ENCODE data around the gene LHX4.

The LHX4 gene

GRCh38 chr1:180188091-180188506 lies 42.0 kb upstream of the LHX4 start:
- Histone ChIP-seq H3K9ac (ENCODE audit: low read length) (no peak overlapping the region), H3K4me3 (ENCODE audit: low read length) (no peak overlapping the region), H3K4me1 (ENCODE audit: control insufficient read depth, insufficient read depth, low read length) (no peaks in the 10 kb centered on the region), H3K27me3 (replicated peaks; ENCODE audit: control insufficient read depth, insufficient read depth, low read length) (no peaks in the 10 kb centered on the region), H3K9me3 (ENCODE audit: control insufficient read depth, low read length) (no peaks in the 10 kb centered on the region), H3K36me3 (ENCODE audit: control insufficient read depth, insufficient read depth, low read length, severe bottlenecking) (peaks cover 57% of the 10 kb centered on the region)
- DNase-seq (ENCODE audit: low read depth), result peak; percentile 68

- DNase-seq (ENCODE audit: low read depth), result no peak
- peaks cover 52% of the 10 kb centered on the region for H3K36me3 ChIP-seq (ENCODE audit: control insufficient read depth, insufficient read depth, low read length, severe bottlenecking)
- H3K27me3 ChIP-seq (replicated peaks; ENCODE audit: control insufficient read depth, insufficient read depth, low read length), result no peaks in the 10 kb centered on the region
- no peak overlapping the region for H3K4me3 ChIP-seq (ENCODE audit: low read length)
- no peaks in the 10 kb centered on the region for H3K4me1 ChIP-seq (ENCODE audit: control insufficient read depth, insufficient read depth, low read length)
- H3K9ac ChIP-seq (ENCODE audit: low read length), result no peak overlapping the region
- H3K9me3 ChIP-seq (ENCODE audit: control insufficient read depth, low read length), result no peaks in the 10 kb centered on the region
Measured at GRCh38 chr1:180188684-180189175, 41.3 kb upstream of the LHX4 start.

GRCh38 chr1:180190091-180190490 lies 40.0 kb upstream of the LHX4 start:
- Histone ChIP-seq H3K4me3 (ENCODE audit: low read length) (no peak overlapping the region), H3K9me3 (ENCODE audit: control insufficient read depth, low read length) (no peaks in the 10 kb centered on the region), H3K9ac (ENCODE audit: low read length) (no peak overlapping the region), H3K27me3 (replicated peaks; ENCODE audit: control insufficient read depth, insufficient read depth, low read length) (no peaks in the 10 kb centered on the region), H3K36me3 (ENCODE audit: control insufficient read depth, insufficient read depth, low read length, severe bottlenecking) (peaks cover 45% of the 10 kb centered on the region), H3K4me1 (ENCODE audit: control insufficient read depth, insufficient read depth, low read length) (no peaks in the 10 kb centered on the region)
- DNase-seq (ENCODE audit: low read depth), result no peak

GRCh38 chr1:180192172-180192571 lies 37.9 kb upstream of the LHX4 start:
- H3K9ac ChIP-seq (ENCODE audit: low read length), result no peak overlapping the region
- no peak for DNase-seq (ENCODE audit: low read depth)
- H3K36me3 ChIP-seq (ENCODE audit: control insufficient read depth, insufficient read depth, low read length, severe bottlenecking), result peaks cover 37% of the 10 kb centered on the region
- H3K9me3 ChIP-seq (ENCODE audit: control insufficient read depth, low read length), result no peaks in the 10 kb centered on the region
- H3K27me3 ChIP-seq (replicated peaks; ENCODE audit: control insufficient read depth, insufficient read depth, low read length), result no peaks in the 10 kb centered on the region
- H3K4me3 ChIP-seq (ENCODE audit: low read length), result no peak overlapping the region
- no peaks in the 10 kb centered on the region for H3K4me1 ChIP-seq (ENCODE audit: control insufficient read depth, insufficient read depth, low read length)

- Histone ChIP-seq H3K27me3 (replicated peaks; ENCODE audit: control insufficient read depth, insufficient read depth, low read length) (no peaks in the 10 kb centered on the region), H3K9ac (ENCODE audit: low read length) (no peak overlapping the region), H3K4me3 (ENCODE audit: low read length) (no peak overlapping the region), H3K4me1 (ENCODE audit: control insufficient read depth, insufficient read depth, low read length) (no peaks in the 10 kb centered on the region), H3K9me3 (ENCODE audit: control insufficient read depth, low read length) (no peaks in the 10 kb centered on the region), H3K36me3 (ENCODE audit: control insufficient read depth, insufficient read depth, low read length, severe bottlenecking) (peaks cover 37% of the 10 kb centered on the region)
- DNase-seq (ENCODE audit: low read depth), result no peak
Measured at GRCh38 chr1:180193141-180194047, 36.7 kb upstream of the LHX4 start.

GRCh38 chr1:180194048-180194425 lies 36.0 kb upstream of the LHX4 start:
- Histone ChIP-seq H3K4me1 (ENCODE audit: control insufficient read depth, insufficient read depth, low read length) (no peaks in the 10 kb centered on the region), H3K36me3 (ENCODE audit: control insufficient read depth, insufficient read depth, low read length, severe bottlenecking) (peaks cover 34% of the 10 kb centered on the region), H3K9ac (ENCODE audit: low read length) (no peak overlapping the region), H3K27me3 (replicated peaks; ENCODE audit: control insufficient read depth, insufficient read depth, low read length) (no peaks in the 10 kb centered on the region), H3K4me3 (ENCODE audit: low read length) (no peak overlapping the region), H3K9me3 (ENCODE audit: control insufficient read depth, low read length) (no peaks in the 10 kb centered on the region)
- DNase-seq (ENCODE audit: low read depth), result no peak

- no peak overlapping the region for H3K9ac ChIP-seq (ENCODE audit: low read length)
- no peaks in the 10 kb centered on the region for H3K9me3 ChIP-seq (ENCODE audit: control insufficient read depth, low read length)
- no peak overlapping the region for H3K4me3 ChIP-seq (ENCODE audit: low read length)
- H3K4me1 ChIP-seq (ENCODE audit: control insufficient read depth, insufficient read depth, low read length), result no peaks in the 10 kb centered on the region
- no peak for DNase-seq (ENCODE audit: low read depth)
- H3K36me3 ChIP-seq (ENCODE audit: control insufficient read depth, insufficient read depth, low read length, severe bottlenecking), result peaks cover 30% of the 10 kb centered on the region
- no peaks in the 10 kb centered on the region for H3K27me3 ChIP-seq (replicated peaks; ENCODE audit: control insufficient read depth, insufficient read depth, low read length)
Measured at GRCh38 chr1:180194546-180195207, 35.4 kb upstream of the LHX4 start.

GRCh38 chr1:180195401-180195800 lies 34.7 kb upstream of the LHX4 start:
- Histone ChIP-seq H3K9ac (ENCODE audit: low read length) (no peak overlapping the region), H3K27me3 (replicated peaks; ENCODE audit: control insufficient read depth, insufficient read depth, low read length) (no peaks in the 10 kb centered on the region), H3K36me3 (ENCODE audit: control insufficient read depth, insufficient read depth, low read length, severe bottlenecking) (peaks cover 23% of the 10 kb centered on the region), H3K4me1 (ENCODE audit: control insufficient read depth, insufficient read depth, low read length) (no peaks in the 10 kb centered on the region), H3K9me3 (ENCODE audit: control insufficient read depth, low read length) (no peaks in the 10 kb centered on the region), H3K4me3 (ENCODE audit: low read length) (no peak overlapping the region)
- DNase-seq (ENCODE audit: low read depth), result no peak

GRCh38 chr1:180195916-180196315 lies 34.1 kb upstream of the LHX4 start:
- Histone ChIP-seq H3K9ac (ENCODE audit: low read length) (no peak overlapping the region), H3K4me1 (ENCODE audit: control insufficient read depth, insufficient read depth, low read length) (no peaks in the 10 kb centered on the region), H3K27me3 (replicated peaks; ENCODE audit: control insufficient read depth, insufficient read depth, low read length) (no peaks in the 10 kb centered on the region), H3K9me3 (ENCODE audit: control insufficient read depth, low read length) (no peaks in the 10 kb centered on the region), H3K4me3 (ENCODE audit: low read length) (no peak overlapping the region), H3K36me3 (ENCODE audit: control insufficient read depth, insufficient read depth, low read length, severe bottlenecking) (peaks cover 18% of the 10 kb centered on the region)
- DNase-seq (ENCODE audit: low read depth), result no peak

- DNase-seq (ENCODE audit: low read depth), result no peak
- peaks cover 12% of the 10 kb centered on the region for H3K36me3 ChIP-seq (ENCODE audit: control insufficient read depth, insufficient read depth, low read length, severe bottlenecking)
- no peaks in the 10 kb centered on the region for H3K4me1 ChIP-seq (ENCODE audit: control insufficient read depth, insufficient read depth, low read length)
- H3K9ac ChIP-seq (ENCODE audit: low read length), result no peak overlapping the region
- H3K4me3 ChIP-seq (ENCODE audit: low read length), result no peak overlapping the region
- no peaks in the 10 kb centered on the region for H3K9me3 ChIP-seq (ENCODE audit: control insufficient read depth, low read length)
- no peaks in the 10 kb centered on the region for H3K27me3 ChIP-seq (replicated peaks; ENCODE audit: control insufficient read depth, insufficient read depth, low read length)
Measured at GRCh38 chr1:180196436-180197003, 33.5 kb upstream of the LHX4 start.

- H3K36me3 ChIP-seq (ENCODE audit: control insufficient read depth, insufficient read depth, low read length, severe bottlenecking), result peaks cover 9% of the 10 kb centered on the region
- DNase-seq (ENCODE audit: low read depth), result no peak
- H3K4me3 ChIP-seq (ENCODE audit: low read length), result no peak overlapping the region
- H3K9ac ChIP-seq (ENCODE audit: low read length), result no peak overlapping the region
- no peaks in the 10 kb centered on the region for H3K4me1 ChIP-seq (ENCODE audit: control insufficient read depth, insufficient read depth, low read length)
- no peaks in the 10 kb centered on the region for H3K27me3 ChIP-seq (replicated peaks; ENCODE audit: control insufficient read depth, insufficient read depth, low read length)
- no peaks in the 10 kb centered on the region for H3K9me3 ChIP-seq (ENCODE audit: control insufficient read depth, low read length)
Measured at GRCh38 chr1:180197231-180197630, 32.8 kb upstream of the LHX4 start.
